Prostate gland (tissue), 2 donors: ENCODE results near the gene ADGRG3. TPM values are rescaled to one million over a fixed set of nuclear protein-coding genes. Genes with fewer than 3 reads are reported as not detected.

Experiments used
- DNase-seq: peaks from one replicate; pipeline ENCODE4 v3.0.0-alpha.2; 2019; ENCODE audit warnings: low spot score
- H3K27ac ChIP-seq, 2 donors: fragments of 200-600 bp; sonication (generic); 2 replicates each; pipeline ENCODE4 v1.5.1; 2017 to 2019
- H3K27me3 ChIP-seq: fragments of 200-600 bp; sonication (generic); replicated peaks from 2 replicates; pipeline ENCODE4 v1.5.1; 2019; ENCODE audit not compliant: insufficient read depth
- H3K36me3 ChIP-seq, 2 donors: fragments of 200-600 bp; sonication (generic); 1 replicate in 1 of 2; 2 replicates in 1 of 2; pipeline versions ENCODE4 v1.5.1 to v1.8.1; 2017 to 2019
- H3K4me1 ChIP-seq: fragments of 200-600 bp; sonication (generic); replicated peaks from 2 replicates; pipeline ENCODE4 v1.5.1; 2019
- H3K4me3 ChIP-seq, 2 donors: fragments of 200-600 bp; sonication (generic); 2 replicates each; pipeline ENCODE4 v1.5.1; 2017 to 2019
- H3K9me3 ChIP-seq: fragments of 200-600 bp; sonication (generic); 2 replicates; pipeline ENCODE4 v1.5.1; 2017
- CTCF ChIP-seq, 4 experiments: fragments of 200-600 bp in 2 of 4; fragments of 450-650 bp in 2 of 4; sonication (generic) in 2 of 4; IDR thresholded peaks; 1 replicate in 3 of 4; 2 replicates in 1 of 4; pipeline ENCODE4 v1.5.1; 2016 to 2019; ENCODE audit warnings: antibody characterized with exemption in 4 of 4, mild to moderate bottlenecking in 2 of 4, moderate library complexity in 2 of 4
- POLR2A ChIP-seq: fragments of 450-650 bp; IDR thresholded peaks from one replicate; pipeline ENCODE4 v1.6.1; 2016; ENCODE audit warnings: antibody characterized with exemption, mild to moderate bottlenecking
- POLR2AphosphoS5 ChIP-seq: sonication (generic); formaldehyde crosslinking; IDR thresholded peaks from one replicate; pipeline ENCODE4 v1.6.1; 2017; ENCODE audit warnings: antibody characterized with exemption
- WGBS: methylation state at CpG from one replicate; pipeline ENCODE4 v1.1.5; 2018; 5-methylcytosine and 5-hydroxymethylcytosine counted together
- intact Hi-C: fragments of 100-400 bp; cut with DNase I; formaldehyde crosslinking; loops from one replicate; pipeline ENCODE4 v1.14.2; 2022
- total RNA-seq, 2 donors: library from RNA; depleted of rRNA; stranded (reverse); fragments of >200 nt; gene quantifications; one replicate each; pipeline ENCODE4 v1.1.0, GENCODE V29; 2016

ADGRG3 gene
- total RNA-seq, 2 donors from 2014 or later = not detected

- 85% methylated on average over 11 of the region's 11 CpGs for WGBS
- no peaks in the 10 kb centered on the region for H3K27me3 ChIP-seq
- DNase-seq = no peak
- peaks cover 1 to 6% of the 10 kb centered on the region in 2 donors for H3K36me3 ChIP-seq
- no peak overlapping the region for H3K27ac ChIP-seq
- no peaks in the 10 kb centered on the region for H3K9me3 ChIP-seq
- TF ChIP-seq POLR2A = no peak
- TF ChIP-seq POLR2AphosphoS5 = no peak
- intact Hi-C loops = loop anchor here (10.0 kb wide), 1 partner anchor 58 kb away; no protein-coding TSS in a partner anchor
- no peak overlapping the region for H3K4me3 ChIP-seq
- no peaks in the 10 kb centered on the region for H3K4me1 ChIP-seq
These were observed 11.7 kb upstream of the ADGRG3 start for GRCh38 chr16:57656342-57656955.

GRCh38 chr16:57657228-57657627, 10.9 kb upstream of the ADGRG3 start:
- no peak for DNase-seq
- peaks cover 0 to 6% of the 10 kb centered on the region in 2 donors for H3K36me3 ChIP-seq
- H3K4me1 ChIP-seq = no peaks in the 10 kb centered on the region
- H3K27ac ChIP-seq = no peak overlapping the region
- no peaks in the 10 kb centered on the region for H3K27me3 ChIP-seq
- intact Hi-C loops = loop anchor here (10.0 kb wide), 1 partner anchor 58 kb away; no protein-coding TSS in a partner anchor
- H3K4me3 ChIP-seq = no peak overlapping the region
- no peaks in the 10 kb centered on the region for H3K9me3 ChIP-seq
- TF ChIP-seq CTCF (IDR thresholded peaks at IDR 0.05) (no peak), POLR2AphosphoS5 (no peak), POLR2A (no peak)
- 90% methylated on average over 13 of the region's 13 CpGs for WGBS

DNA sequence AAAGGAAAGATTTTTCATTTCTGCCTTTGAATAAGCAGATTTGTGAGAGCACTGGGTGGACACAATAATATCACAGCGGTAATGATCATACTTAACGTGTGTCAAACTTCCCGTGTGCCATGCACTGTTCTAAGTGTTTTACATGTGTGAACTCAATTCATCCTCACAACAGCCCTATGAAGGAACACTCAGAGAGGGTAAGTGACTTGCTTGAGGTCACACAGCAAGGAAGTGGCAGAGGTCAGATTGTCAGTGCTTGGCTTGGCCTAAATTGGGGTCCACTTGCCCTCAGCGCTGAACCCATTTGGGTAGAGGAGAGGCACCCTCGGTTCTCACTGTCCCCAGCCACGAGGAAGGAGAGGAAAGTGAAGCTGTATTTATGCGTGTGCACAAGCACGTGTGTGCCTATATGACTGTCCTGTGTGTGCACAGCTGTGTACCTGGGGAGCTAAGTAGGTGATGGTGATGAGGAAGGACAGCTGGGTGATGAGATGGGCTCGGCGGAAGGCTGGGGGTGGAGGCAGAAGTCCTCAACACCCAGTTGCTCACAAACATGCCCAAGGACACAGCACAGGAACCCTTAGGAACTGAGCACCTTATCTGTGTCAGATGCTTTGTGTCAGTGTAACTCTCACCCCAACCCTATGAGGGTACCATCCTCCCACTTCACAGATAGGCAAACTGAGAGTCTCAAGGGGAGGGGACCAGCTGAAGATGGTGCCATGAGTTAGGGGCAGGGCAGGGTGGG, 9.8 kb upstream of the ADGRG3 start:
- intact Hi-C loops = loop anchor here (10.0 kb wide), 1 partner anchor 56 kb away; no protein-coding TSS in a partner anchor
- H3K4me3 ChIP-seq = no peak overlapping the region
- peaks cover 0 to 6% of the 10 kb centered on the region in 2 donors for H3K36me3 ChIP-seq
- H3K9me3 ChIP-seq = no peaks in the 10 kb centered on the region
- DNase-seq = no peak
- WGBS = 85% methylated on average over 10 of the region's 10 CpGs
- no peaks in the 10 kb centered on the region for H3K4me1 ChIP-seq
- H3K27me3 ChIP-seq = no peaks in the 10 kb centered on the region
- TF ChIP-seq POLR2AphosphoS5 (no peak), POLR2A (no peak), CTCF (IDR thresholded peaks at IDR 0.05) (no peak)
- H3K27ac ChIP-seq = no peak overlapping the region

GRCh38 chr16:57658878-57659674, 9.0 kb upstream of the ADGRG3 start:
- intact Hi-C loops = loop anchor here (10.0 kb wide), 1 partner anchor 56 kb away; no protein-coding TSS in a partner anchor
- 79% methylated on average over 19 of the region's 19 CpGs for WGBS

More at GRCh38 chr16:57658878-57659674, 9.0 kb upstream of the ADGRG3 start:
- Histone ChIP-seq H3K9me3 (no peaks in the 10 kb centered on the region), H3K4me3 (no peak overlapping the region), H3K36me3 (peaks cover 0 to 6% of the 10 kb centered on the region in 2 donors), H3K4me1 (no peaks in the 10 kb centered on the region), H3K27me3 (no peaks in the 10 kb centered on the region), H3K27ac (no peak overlapping the region)
- DNase-seq = no peak
- no peak for TF ChIP-seq POLR2A
- no peak for TF ChIP-seq POLR2AphosphoS5
- TF ChIP-seq CTCF (IDR thresholded peaks at IDR 0.05) = no peak
